ENCODE results near the gene PIK3R1. TPM values are rescaled to one million over a fixed set of nuclear protein-coding genes. Genes with fewer than 3 reads are reported as not detected.
A peak's percentile ranks its signal among the peaks of the same experiment; 100 is the strongest.

PIK3R1 gene
- polyA plus RNA-seq, 1 donor = 61.7 TPM

GRCh38 chr5:68333649-68334552 lies 118.3 kb downstream of the PIK3R1 start:
- no CpG with 5 or more reads among the region's 2 CpGs for WGBS (ENCODE audit: insufficient coverage, low lambda C conversion rate)
- H3K4me1 ChIP-seq (ENCODE audit: control insufficient read depth, insufficient read depth, low read length) = peaks cover 10% of the 10 kb centered on the region
- no peak for DNase-seq
- H3K36me3 ChIP-seq (ENCODE audit: control insufficient read depth, insufficient read depth, low read length) = no peaks in the 10 kb centered on the region
- H3K4me3 ChIP-seq (ENCODE audit: low read length) = no peak overlapping the region
- no peaks in the 10 kb centered on the region for H3K9me3 ChIP-seq (ENCODE audit: control insufficient read depth, low read depth, low read length)
- no peaks in the 10 kb centered on the region for H3K27me3 ChIP-seq (ENCODE audit: control insufficient read depth, insufficient read depth, low read length)
- H3K27ac ChIP-seq (ENCODE audit: low read length) = no peak overlapping the region

GRCh38 chr5:68334553-68334886 lies 119.0 kb downstream of the PIK3R1 start:
- no peaks in the 10 kb centered on the region for H3K36me3 ChIP-seq (ENCODE audit: control insufficient read depth, insufficient read depth, low read length)
- peaks cover 10% of the 10 kb centered on the region for H3K4me1 ChIP-seq (ENCODE audit: control insufficient read depth, insufficient read depth, low read length)
- H3K27me3 ChIP-seq (ENCODE audit: control insufficient read depth, insufficient read depth, low read length) = no peaks in the 10 kb centered on the region
- H3K4me3 ChIP-seq (ENCODE audit: low read length) = no peak overlapping the region
- H3K27ac ChIP-seq (ENCODE audit: low read length) = no peak overlapping the region
- H3K9me3 ChIP-seq (ENCODE audit: control insufficient read depth, low read depth, low read length) = no peaks in the 10 kb centered on the region
- no peak for DNase-seq
- no CpG with 5 or more reads among the region's 2 CpGs for WGBS (ENCODE audit: insufficient coverage, low lambda C conversion rate)

GRCh38 chr5:68335075-68335474 lies 119.5 kb downstream of the PIK3R1 start:
- Histone ChIP-seq H3K9me3 (ENCODE audit: control insufficient read depth, low read depth, low read length) (no peaks in the 10 kb centered on the region), H3K36me3 (ENCODE audit: control insufficient read depth, insufficient read depth, low read length) (no peaks in the 10 kb centered on the region)
- DNase-seq = no peak

GRCh38 chr5:68336200-68336599 lies 120.6 kb downstream of the PIK3R1 start:
- no peak overlapping the region for H3K4me3 ChIP-seq (ENCODE audit: low read length)
- H3K4me1 ChIP-seq (ENCODE audit: control insufficient read depth, insufficient read depth, low read length) = peaks cover 9% of the 10 kb centered on the region
- no peaks in the 10 kb centered on the region for H3K36me3 ChIP-seq (ENCODE audit: control insufficient read depth, insufficient read depth, low read length)
- no peaks in the 10 kb centered on the region for H3K9me3 ChIP-seq (ENCODE audit: control insufficient read depth, low read depth, low read length)
- H3K27ac ChIP-seq (ENCODE audit: low read length) = no peak overlapping the region
- H3K27me3 ChIP-seq (ENCODE audit: control insufficient read depth, insufficient read depth, low read length) = no peaks in the 10 kb centered on the region
- DNase-seq = no peak

More at GRCh38 chr5:68335075-68335474, 119.5 kb downstream of the PIK3R1 start:
- Histone ChIP-seq H3K27me3 (ENCODE audit: control insufficient read depth, insufficient read depth, low read length) (no peaks in the 10 kb centered on the region), H3K27ac (ENCODE audit: low read length) (no peak overlapping the region), H3K4me3 (ENCODE audit: low read length) (no peak overlapping the region), H3K4me1 (ENCODE audit: control insufficient read depth, insufficient read depth, low read length) (peaks cover 10% of the 10 kb centered on the region)

- no CpG with 5 or more reads among the region's 4 CpGs for WGBS (ENCODE audit: insufficient coverage, low lambda C conversion rate)
- Histone ChIP-seq H3K4me3 (ENCODE audit: low read length) (no peak overlapping the region), H3K27ac (ENCODE audit: low read length) (no peak overlapping the region), H3K27me3 (ENCODE audit: control insufficient read depth, insufficient read depth, low read length) (no peaks in the 10 kb centered on the region), H3K36me3 (ENCODE audit: control insufficient read depth, insufficient read depth, low read length) (no peaks in the 10 kb centered on the region), H3K9me3 (ENCODE audit: control insufficient read depth, low read depth, low read length) (no peaks in the 10 kb centered on the region), H3K4me1 (ENCODE audit: control insufficient read depth, insufficient read depth, low read length) (peaks cover under 1% of the 10 kb centered on the region)
- DNase-seq = no peak
Observed at GRCh38 chr5:68337235-68337634, 121.7 kb downstream of the PIK3R1 start.

- no peak overlapping the region for H3K4me3 ChIP-seq (ENCODE audit: low read length)
- H3K9me3 ChIP-seq (ENCODE audit: control insufficient read depth, low read depth, low read length) = no peaks in the 10 kb centered on the region
- DNase-seq = no peak
- H3K4me1 ChIP-seq (ENCODE audit: control insufficient read depth, insufficient read depth, low read length) = no peaks in the 10 kb centered on the region
- no peak overlapping the region for H3K27ac ChIP-seq (ENCODE audit: low read length)
- H3K36me3 ChIP-seq (ENCODE audit: control insufficient read depth, insufficient read depth, low read length) = no peaks in the 10 kb centered on the region
- WGBS (ENCODE audit: insufficient coverage, low lambda C conversion rate) = 88% methylated on average over 1 of the region's 1 CpG
- H3K27me3 ChIP-seq (ENCODE audit: control insufficient read depth, insufficient read depth, low read length) = no peaks in the 10 kb centered on the region
Observed at GRCh38 chr5:68339921-68340321, 124.4 kb downstream of the PIK3R1 start.

- H3K27me3 ChIP-seq (ENCODE audit: control insufficient read depth, insufficient read depth, low read length) = no peaks in the 10 kb centered on the region
- no peak for DNase-seq
- no peaks in the 10 kb centered on the region for H3K9me3 ChIP-seq (ENCODE audit: control insufficient read depth, low read depth, low read length)
- H3K4me1 ChIP-seq (ENCODE audit: control insufficient read depth, insufficient read depth, low read length) = no peaks in the 10 kb centered on the region
- WGBS (ENCODE audit: insufficient coverage, low lambda C conversion rate) = 95% methylated on average over 2 of the region's 3 CpGs
- H3K36me3 ChIP-seq (ENCODE audit: control insufficient read depth, insufficient read depth, low read length) = no peaks in the 10 kb centered on the region
- no peak overlapping the region for H3K27ac ChIP-seq (ENCODE audit: low read length)
- H3K4me3 ChIP-seq (ENCODE audit: low read length) = no peak overlapping the region
Observed at GRCh38 chr5:68341006-68341405, 125.5 kb downstream of the PIK3R1 start.

- Histone ChIP-seq H3K9me3 (ENCODE audit: control insufficient read depth, low read depth, low read length) (no peaks in the 10 kb centered on the region), H3K4me3 (ENCODE audit: low read length) (no peak overlapping the region), H3K4me1 (ENCODE audit: control insufficient read depth, insufficient read depth, low read length) (no peaks in the 10 kb centered on the region), H3K27me3 (ENCODE audit: control insufficient read depth, insufficient read depth, low read length) (no peaks in the 10 kb centered on the region), H3K27ac (ENCODE audit: low read length) (no peak overlapping the region), H3K36me3 (ENCODE audit: control insufficient read depth, insufficient read depth, low read length) (no peaks in the 10 kb centered on the region)
- no peak for DNase-seq
- WGBS (ENCODE audit: insufficient coverage, low lambda C conversion rate) = no CpG with 5 or more reads among the region's 1 CpG
Observed at GRCh38 chr5:68342693-68343092, 127.1 kb downstream of the PIK3R1 start.

- Histone ChIP-seq H3K9me3 (ENCODE audit: control insufficient read depth, low read depth, low read length) (no peaks in the 10 kb centered on the region), H3K4me3 (ENCODE audit: low read length) (no peak overlapping the region), H3K27me3 (ENCODE audit: control insufficient read depth, insufficient read depth, low read length) (no peaks in the 10 kb centered on the region), H3K4me1 (ENCODE audit: control insufficient read depth, insufficient read depth, low read length) (no peaks in the 10 kb centered on the region), H3K36me3 (ENCODE audit: control insufficient read depth, insufficient read depth, low read length) (no peaks in the 10 kb centered on the region), H3K27ac (ENCODE audit: low read length) (no peak overlapping the region)
- no peak for DNase-seq
- WGBS (ENCODE audit: insufficient coverage, low lambda C conversion rate) = no CpG with 5 or more reads among the region's 5 CpGs
Observed at GRCh38 chr5:68343421-68343826, 127.9 kb downstream of the PIK3R1 start.

- 14% methylated on average over 1 of the region's 4 CpGs for WGBS (ENCODE audit: insufficient coverage, low lambda C conversion rate)
- no peaks in the 10 kb centered on the region for H3K9me3 ChIP-seq (ENCODE audit: control insufficient read depth, low read depth, low read length)
- H3K4me3 ChIP-seq (ENCODE audit: low read length) = no peak overlapping the region
- H3K36me3 ChIP-seq (ENCODE audit: control insufficient read depth, insufficient read depth, low read length) = no peaks in the 10 kb centered on the region
- no peak overlapping the region for H3K27ac ChIP-seq (ENCODE audit: low read length)
- no peaks in the 10 kb centered on the region for H3K4me1 ChIP-seq (ENCODE audit: control insufficient read depth, insufficient read depth, low read length)
- H3K27me3 ChIP-seq (ENCODE audit: control insufficient read depth, insufficient read depth, low read length) = no peaks in the 10 kb centered on the region
- DNase-seq = peak; percentile 20 to 53
Observed at GRCh38 chr5:68344447-68345111, 129.0 kb downstream of the PIK3R1 start.

GRCh38 chr5:68345171-68345570 lies 129.6 kb downstream of the PIK3R1 start:
- no peaks in the 10 kb centered on the region for H3K4me1 ChIP-seq (ENCODE audit: control insufficient read depth, insufficient read depth, low read length)
- no peak overlapping the region for H3K27ac ChIP-seq (ENCODE audit: low read length)
- H3K9me3 ChIP-seq (ENCODE audit: control insufficient read depth, low read depth, low read length) = no peaks in the 10 kb centered on the region
- no peak for DNase-seq
- no peaks in the 10 kb centered on the region for H3K27me3 ChIP-seq (ENCODE audit: control insufficient read depth, insufficient read depth, low read length)
- H3K36me3 ChIP-seq (ENCODE audit: control insufficient read depth, insufficient read depth, low read length) = no peaks in the 10 kb centered on the region
- H3K4me3 ChIP-seq (ENCODE audit: low read length) = no peak overlapping the region
- no CpG with 5 or more reads among the region's 3 CpGs for WGBS (ENCODE audit: insufficient coverage, low lambda C conversion rate)
